ENCODE measurements around the gene TRIM10.
"Not testable (repeated sequence)": the region's sequence is repeated elsewhere in the genome, so short reads cannot be mapped to it uniquely, and the experiment has no call there.

TRIM10 gene

GRCh38 chr6:30152910-30153610 is 8.0 kb downstream of the TRIM10 start:
- DNase-seq, result no peak

- DNase-seq, result no peak
Measured at GRCh38 chr6:30152016-30152673, 8.9 kb downstream of the TRIM10 start.

GRCh38 chr6:30151580-30151979 is 9.4 kb downstream of the TRIM10 start:
- DNase-seq, result no peak

GRCh38 chr6:30150671-30151395 is 10.2 kb downstream of the TRIM10 start:
- DNase-seq, result no peak

- no peak for DNase-seq
Measured at GRCh38 chr6:30149858-30150550, 11.0 kb downstream of the TRIM10 start.

- no peak for DNase-seq
Measured at GRCh38 chr6:30149234-30149633, 11.8 kb downstream of the TRIM10 start.

- no peak for DNase-seq
Measured at GRCh38 chr6:30147096-30147495, 13.9 kb downstream of the TRIM10 start.

GRCh38 chr6:30145818-30146217 is 15.2 kb downstream of the TRIM10 start:
- no peak for DNase-seq

- no peak for DNase-seq
Measured at GRCh38 chr6:30144811-30145210, 16.2 kb downstream of the TRIM10 start.

GRCh38 chr6:30143780-30144179 is 17.2 kb downstream of the TRIM10 start:
- DNase-seq, result no peak

GRCh38 chr6:30142665-30143064 is 18.3 kb downstream of the TRIM10 start:
- DNase-seq, result no peak

- not testable (repeated sequence) for DNase-seq
Measured at GRCh38 chr6:30140240-30140639, 20.8 kb downstream of the TRIM10 start.

- DNase-seq, result no peak
Measured at GRCh38 chr6:30136570-30137286, 24.3 kb downstream of the TRIM10 start.

- no peak for DNase-seq
Measured at GRCh38 chr6:30135757-30136156, 25.3 kb downstream of the TRIM10 start, which contains the start of gene TRIM40. Gene TRIM40 (plus strand): TSS chr6:30136140. CDS start chr6:30137037, 897 bp downstream.

- DNase-seq, result no peak
Measured at GRCh38 chr6:30135147-30135546, 25.9 kb downstream of the TRIM10 start.

GRCh38 chr6:30131947-30132497 is 29.0 kb downstream of the TRIM10 start:
- DNase-seq, result no peak

- DNase-seq, result no peak
Measured at GRCh38 chr6:30130887-30131862, 29.8 kb downstream of the TRIM10 start.

GRCh38 chr6:30130179-30130679 is 30.8 kb downstream of the TRIM10 start:
- DNase-seq, result no peak

GRCh38 chr6:30129265-30130178 is 31.5 kb downstream of the TRIM10 start:
- no peak for DNase-seq
